Measurements from ENCODE around the gene LIME1. TPM values are rescaled to one million over a fixed set of nuclear protein-coding genes. Genes with fewer than 3 reads are reported as not detected.
A peak's percentile ranks its signal among the peaks of the same experiment; 100 is the strongest.

The LIME1 gene
- polyA plus RNA-seq, 3 donors = 0.39 to 8.8 (median 0.62) TPM

- Histone ChIP-seq H2AFZ (ENCODE audit: insufficient read depth, low read depth, low read length, poor library complexity, severe bottlenecking) (no peak overlapping the region), H3K9ac (ENCODE audit: insufficient read depth, low read length, poor library complexity, severe bottlenecking) (no peak overlapping the region), H3K36me3 (replicated peaks in 1 of 2; ENCODE audit: control insufficient read depth in 1 of 2, insufficient read depth in 2 of 2, low read length in 2 of 2) (no peaks in the 10 kb centered on the region), H3K4me3 (replicated peaks in 1 of 3; ENCODE audit: low read depth in 2 of 3, low read length in 3 of 3) (no peak overlapping the region), H3K4me2 (replicated peaks; ENCODE audit: extremely low read depth, low read length, poor library complexity, severe bottlenecking) (no peak overlapping the region), H3K9me3 (replicated peaks in 1 of 2; ENCODE audit: control insufficient read depth in 1 of 2, insufficient read depth in 1 of 2, low read length in 2 of 2) (no peaks in the 10 kb centered on the region), H3K79me2 (ENCODE audit: insufficient read depth, low read length) (no peaks in the 10 kb centered on the region), H3K4me1 (ENCODE audit: control insufficient read depth in 1 of 2, insufficient read depth in 2 of 2, low read length in 2 of 2) (peaks cover 0 to 6% of the 10 kb centered on the region in 2 donors), H4K20me1 (ENCODE audit: insufficient read depth, low read length) (no peaks in the 10 kb centered on the region), H3K27ac (ENCODE audit: low read depth in 1 of 2, low read length in 2 of 2) (no peak overlapping the region), H3K27me3 (ENCODE audit: control insufficient read depth in 2 of 2, insufficient read depth in 2 of 2, low read length in 2 of 2) (no peaks in the 10 kb centered on the region)
- Mint-ChIP-seq H3K27ac (peak overlapping the region in 1 of 7 donors; percentile 6), H3K9me3 (no peaks in the 10 kb centered on the region), H3K36me3 (no peaks in the 10 kb centered on the region), H3K27me3 (ENCODE audit: low read depth in 3 of 3) (peaks cover 0 to 6% (median 2%) of the 10 kb centered on the region in 3 donors), H3K4me3 (no peak overlapping the region), H3K4me1 (peaks cover 2% of the 10 kb centered on the region)
- TF ChIP-seq CTCF (IDR thresholded peaks at IDR 0.05) = no peak
- no peak for DNase-seq
- WGBS (ENCODE audit: insufficient coverage) = 95% methylated on average over 4 of the region's 11 CpGs
- intact Hi-C loops (cut with micrococcal nuclease) = loop anchor here (2.0 to 5.0 kb wide), 3 partner anchors 77 to 185 kb away; partner anchors contain the start of gene TPD52L2 (in 1 of the 2)
These were observed 50.8 kb downstream of the LIME1 start for GRCh38 chr20:63787302-63787701.

- Histone ChIP-seq H3K4me1 (ENCODE audit: control insufficient read depth in 1 of 2, insufficient read depth in 2 of 2, low read length in 2 of 2) (peaks cover 0 to 6% of the 10 kb centered on the region in 2 donors), H3K4me2 (replicated peaks; ENCODE audit: extremely low read depth, low read length, poor library complexity, severe bottlenecking) (no peak overlapping the region), H3K79me2 (ENCODE audit: insufficient read depth, low read length) (no peaks in the 10 kb centered on the region), H4K20me1 (ENCODE audit: insufficient read depth, low read length) (no peaks in the 10 kb centered on the region), H2AFZ (ENCODE audit: insufficient read depth, low read depth, low read length, poor library complexity, severe bottlenecking) (no peak overlapping the region), H3K9ac (ENCODE audit: insufficient read depth, low read length, poor library complexity, severe bottlenecking) (no peak overlapping the region), H3K4me3 (replicated peaks in 1 of 3; ENCODE audit: low read depth in 2 of 3, low read length in 3 of 3) (no peak overlapping the region), H3K36me3 (replicated peaks in 1 of 2; ENCODE audit: control insufficient read depth in 1 of 2, insufficient read depth in 2 of 2, low read length in 2 of 2) (no peaks in the 10 kb centered on the region), H3K27ac (ENCODE audit: low read depth in 1 of 2, low read length in 2 of 2) (no peak overlapping the region), H3K27me3 (ENCODE audit: control insufficient read depth in 2 of 2, insufficient read depth in 2 of 2, low read length in 2 of 2) (no peaks in the 10 kb centered on the region), H3K9me3 (replicated peaks in 1 of 2; ENCODE audit: control insufficient read depth in 1 of 2, insufficient read depth in 1 of 2, low read length in 2 of 2) (no peaks in the 10 kb centered on the region)
- intact Hi-C loops (cut with micrococcal nuclease) = loop anchor here (2.0 to 5.0 kb wide), 3 partner anchors 77 to 185 kb away; partner anchors contain the start of gene TPD52L2 (in 1 of the 2)
- Mint-ChIP-seq H3K27ac (peak overlapping the region in 3 of 7 donors; percentile 30 to 79 (median 73)), H3K4me3 (no peak overlapping the region), H3K4me1 (peaks cover 2% of the 10 kb centered on the region), H3K27me3 (ENCODE audit: low read depth in 3 of 3) (peaks cover 0 to 6% (median 2%) of the 10 kb centered on the region in 3 donors), H3K36me3 (no peaks in the 10 kb centered on the region), H3K9me3 (no peaks in the 10 kb centered on the region)
- no peak for DNase-seq
- no peak for TF ChIP-seq CTCF (IDR thresholded peaks at IDR 0.05)
- 99% methylated on average over 12 of the region's 16 CpGs for WGBS (ENCODE audit: insufficient coverage)
These were observed 51.3 kb downstream of the LIME1 start for GRCh38 chr20:63787749-63788148.

Small RNA genes within 50 kb of the gene (small RNA-seq; reads per million reads assigned to genes)
- not detected for gene LIME1 (ENCODE audit: insufficient read length, low read depth)
- gene TNFRSF6B (ENCODE audit: insufficient read length, low read depth) = not detected

Other genes starting within 250 kb of the LIME1 start
- gene EEF1A2, start 237.6 kb upstream of the LIME1 start, polyA plus RNA-seq = under 1 TPM in 1 of 3 donors, not detected in 2; 0.08 TPM
- 10 to 100 TPM; 13.4 to 39.9 (median 26.1) TPM for gene PPDPF, start 215.9 kb upstream of the LIME1 start, polyA plus RNA-seq
- 1 to 10 TPM in 2 of 3 donors, under 1 TPM in 1; 0.66 to 4.1 (median 1.5) TPM for gene PTK6, start 199.3 kb upstream of the LIME1 start, polyA plus RNA-seq
- gene SRMS, start 188.9 kb upstream of the LIME1 start, polyA plus RNA-seq = not detected
- gene FNDC11, start 182.5 kb upstream of the LIME1 start, polyA plus RNA-seq = under 1 TPM in 1 of 3 donors, not detected in 2; 0.23 TPM
- gene HELZ2, start 162.4 kb upstream of the LIME1 start, polyA plus RNA-seq = 10 to 100 TPM in 1 of 3 donors, 1 to 10 TPM in 2; 3.0 to 15.5 (median 3.3) TPM
- gene GMEB2, start 109.6 kb upstream of the LIME1 start, polyA plus RNA-seq = 10 to 100 TPM in 1 of 3 donors, 1 to 10 TPM in 2; 2.7 to 11.7 (median 3.8) TPM
- gene STMN3, start 83.2 kb upstream of the LIME1 start, polyA plus RNA-seq = 1 to 10 TPM in 1 of 3 donors, under 1 TPM in 2; 0.10 to 8.1 (median 0.15) TPM
- 10 to 100 TPM in 1 of 3 donors, 1 to 10 TPM in 2; 1.0 to 15.5 (median 4.8) TPM for gene RTEL1, start 78.4 kb upstream of the LIME1 start, polyA plus RNA-seq
- gene TNFRSF6B, start 40.0 kb upstream of the LIME1 start, polyA plus RNA-seq = 1 to 10 TPM in 1 of 3 donors, not detected in 2; 6.5 TPM
- gene ARFRP1, start 28.7 kb upstream of the LIME1 start, polyA plus RNA-seq = 10 to 100 TPM; 18.2 to 31.1 (median 20.7) TPM
- 10 to 100 TPM; 24.2 to 58.6 (median 28.3) TPM for gene ZGPAT, start 28.6 kb upstream of the LIME1 start, polyA plus RNA-seq
- gene SLC2A4RG, start 3.1 kb downstream of the LIME1 start, polyA plus RNA-seq = 10 to 100 TPM in 1 of 3 donors, 1 to 10 TPM in 1, under 1 TPM in 1; 0.46 to 21.0 (median 1.5) TPM
- 1 to 10 TPM in 1 of 3 donors, under 1 TPM in 2; 0.07 to 2.3 (median 0.37) TPM for gene ZBTB46, start 94.6 kb downstream of the LIME1 start, polyA plus RNA-seq
- not detected for gene ABHD16B, start 124.8 kb downstream of the LIME1 start, polyA plus RNA-seq
- 100 to 1,000 TPM; 137 to 167 (median 144) TPM for gene TPD52L2, start 128.6 kb downstream of the LIME1 start, polyA plus RNA-seq
- gene DNAJC5, start 158.5 kb downstream of the LIME1 start, polyA plus RNA-seq = 10 to 100 TPM in 1 of 3 donors, 1 to 10 TPM in 2; 5.9 to 44.4 (median 7.4) TPM
- 10 to 100 TPM; 10.9 to 65.8 (median 14.5) TPM for gene UCKL1, start 219.8 kb downstream of the LIME1 start, polyA plus RNA-seq
- gene ZNF512B, start 233.3 kb downstream of the LIME1 start, polyA plus RNA-seq = 1 to 10 TPM in 1 of 3 donors, under 1 TPM in 1, not detected in 1; 0.10 to 2.6 TPM
- gene SAMD10, start 243.0 kb downstream of the LIME1 start, polyA plus RNA-seq = 1 to 10 TPM in 1 of 3 donors, under 1 TPM in 2; 0.34 to 2.4 (median 0.67) TPM
- gene PRPF6, start 244.5 kb downstream of the LIME1 start, polyA plus RNA-seq = 10 to 100 TPM; 29.1 to 47.7 (median 34.5) TPM